GM21447 (cell line): ENCODE measurements around the gene ID3.

Source experiments
- ATAC-seq: cut with Tn5 transposase; IDR thresholded peaks from one replicate; pipeline ENCODE4 v1.9.1; 2021; ENCODE audit not compliant: unreplicated experiment

ID3 gene

DNA sequence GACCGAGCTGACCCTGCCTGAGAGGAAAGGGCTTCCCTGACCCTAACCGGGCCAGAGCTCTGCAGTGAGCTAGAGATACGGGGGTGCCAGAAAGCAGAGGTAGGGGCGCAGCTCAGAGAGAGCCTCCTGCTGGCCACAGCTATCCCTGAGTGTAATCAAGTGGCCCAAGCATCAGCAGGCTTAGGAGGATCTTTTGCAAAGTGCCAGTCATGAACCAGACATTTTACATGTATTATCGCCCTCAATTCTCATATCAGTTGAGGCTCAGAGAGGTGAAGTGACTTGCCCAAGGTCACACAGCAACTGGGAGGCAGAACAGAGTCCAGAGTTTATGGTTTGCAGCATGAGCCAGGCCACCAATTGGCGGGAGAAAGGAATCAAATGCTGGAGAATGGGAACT is 7.0 kb upstream of the ID3 start:
- ATAC-seq = no peak

DNA sequence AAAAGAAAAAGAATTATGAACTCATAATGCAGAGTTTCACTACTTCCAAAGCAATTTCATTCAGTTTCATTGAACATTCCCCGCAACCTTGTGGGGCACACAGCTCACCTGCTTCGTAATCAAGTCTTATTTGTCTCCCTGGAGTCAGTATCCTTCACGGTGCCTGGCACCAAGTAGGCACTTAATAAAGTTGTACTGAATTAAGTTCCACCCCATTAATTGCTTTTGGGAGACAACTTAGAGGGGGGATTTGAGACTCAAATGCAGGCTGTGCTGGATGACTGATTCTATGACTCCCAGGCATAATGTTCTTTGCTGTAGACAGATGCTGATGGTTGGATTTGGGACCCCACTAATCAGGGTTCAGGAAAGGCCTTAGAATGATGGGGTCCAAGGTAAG is 6.5 kb upstream of the ID3 start:
- no peak for ATAC-seq

DNA sequence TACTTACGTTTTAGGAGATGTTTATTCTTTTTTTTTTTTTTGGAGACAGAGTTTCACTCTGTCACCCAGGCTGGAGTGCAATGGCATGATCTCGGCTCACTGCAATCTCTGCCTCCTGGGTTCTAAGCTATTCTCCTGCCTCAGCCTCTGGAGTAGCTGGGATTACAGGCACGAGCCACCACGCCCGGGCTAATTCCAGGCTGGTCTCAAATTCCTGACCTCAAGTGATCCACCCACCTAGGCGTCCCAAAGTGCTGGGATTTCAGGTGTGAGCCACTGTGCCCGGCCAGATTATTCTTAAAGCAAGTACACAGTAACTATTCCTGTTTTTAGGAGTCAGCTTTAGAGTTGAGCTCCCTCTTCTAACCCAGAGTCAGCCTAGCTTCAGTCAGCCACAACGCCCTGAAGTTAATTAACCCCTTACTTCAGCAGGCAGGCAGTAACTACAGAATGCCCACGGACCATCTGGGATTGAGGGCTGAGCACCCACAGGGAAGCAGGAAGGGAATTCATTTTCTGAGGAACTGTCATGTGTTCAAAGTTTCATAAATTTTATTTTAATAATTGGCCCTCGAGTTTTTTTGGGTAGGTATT is 5.3 kb upstream of the ID3 start:
- no peak for ATAC-seq

DNA sequence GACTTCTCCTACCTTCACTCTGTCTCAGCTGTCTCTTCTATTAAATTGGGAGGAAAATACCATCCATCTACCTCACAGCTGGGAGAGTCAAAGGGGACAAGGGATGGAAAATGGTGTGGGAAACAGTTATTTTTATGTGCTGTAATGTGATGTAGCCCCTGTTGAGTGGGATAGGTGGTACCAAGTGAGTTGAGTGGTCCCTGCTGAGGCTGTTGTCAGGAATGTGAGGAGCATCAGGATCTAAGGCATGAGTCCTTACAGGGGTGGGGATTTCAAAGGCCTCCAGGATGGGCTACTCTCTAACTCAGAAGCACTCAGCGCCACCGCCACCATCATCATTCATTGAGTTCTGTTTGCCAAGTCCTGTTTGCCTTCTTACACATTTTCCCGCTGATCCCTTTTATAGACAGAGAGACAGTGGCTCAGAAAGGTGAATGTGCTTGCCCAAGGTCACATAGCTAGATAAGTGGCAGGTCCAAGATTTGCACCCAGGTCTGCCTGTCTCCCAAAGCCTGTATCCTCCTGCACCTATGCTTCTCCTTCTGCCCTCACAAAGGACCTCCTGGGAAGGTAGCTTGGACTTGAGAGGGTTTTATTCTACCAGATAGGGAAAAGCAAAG is 4.6 kb upstream of the ID3 start:
- no peak for ATAC-seq

DNA sequence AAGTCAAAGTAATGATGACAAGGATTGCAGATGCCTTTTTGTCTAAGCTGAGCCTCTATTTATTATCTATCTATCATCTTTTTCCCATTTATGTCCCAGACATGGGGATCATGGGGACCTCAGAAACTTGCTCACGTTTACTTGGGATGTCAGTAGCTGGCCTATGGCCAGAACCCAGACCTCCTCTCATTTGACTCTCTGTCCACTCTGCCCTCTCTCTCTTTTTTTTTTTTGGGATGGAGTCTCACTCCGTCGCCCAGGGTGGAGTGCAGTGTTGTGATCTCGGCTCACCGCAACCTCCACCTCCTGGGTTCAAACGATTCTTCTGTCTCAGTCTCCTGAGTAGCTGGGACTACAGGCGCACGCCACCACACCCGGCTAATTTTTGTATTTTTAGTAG is 3.7 kb upstream of the ID3 start:
- no peak for ATAC-seq

DNA sequence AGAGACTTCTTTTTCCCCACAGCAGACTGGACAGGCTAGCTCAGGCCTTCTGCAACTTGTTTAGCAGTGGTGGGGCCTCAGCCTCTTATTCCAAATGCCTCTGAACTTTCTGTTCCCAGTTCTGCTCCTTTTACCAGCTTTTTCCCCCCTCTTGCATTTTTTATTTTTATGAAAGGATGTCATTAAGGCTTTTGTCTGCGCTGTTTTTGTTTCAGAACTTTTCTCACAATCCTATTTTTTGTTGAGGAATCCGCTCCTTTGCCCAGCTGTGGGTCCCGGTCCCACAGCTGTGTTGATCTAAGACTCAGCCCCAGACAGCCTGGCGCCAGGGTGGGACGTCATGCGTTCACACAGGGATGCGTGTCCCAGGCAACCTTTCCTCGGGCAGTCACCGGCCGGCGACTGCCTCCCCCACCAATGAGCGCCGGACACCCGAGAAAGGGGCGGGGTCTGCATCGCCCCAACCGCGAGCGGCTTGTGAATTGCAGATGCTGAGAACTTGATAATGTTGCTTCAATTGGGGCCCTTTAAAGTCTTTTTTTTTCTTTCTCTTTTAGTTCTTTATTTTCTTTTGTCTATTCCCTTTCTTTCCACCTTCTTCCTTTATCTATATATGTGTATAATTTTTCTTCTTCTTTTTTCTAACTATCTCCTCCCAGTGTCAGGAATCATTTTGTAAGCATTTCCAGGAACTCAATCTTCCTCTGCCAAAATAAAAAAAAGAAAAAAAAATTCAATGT is 3.0 kb upstream of the ID3 start:
- no peak for ATAC-seq

DNA sequence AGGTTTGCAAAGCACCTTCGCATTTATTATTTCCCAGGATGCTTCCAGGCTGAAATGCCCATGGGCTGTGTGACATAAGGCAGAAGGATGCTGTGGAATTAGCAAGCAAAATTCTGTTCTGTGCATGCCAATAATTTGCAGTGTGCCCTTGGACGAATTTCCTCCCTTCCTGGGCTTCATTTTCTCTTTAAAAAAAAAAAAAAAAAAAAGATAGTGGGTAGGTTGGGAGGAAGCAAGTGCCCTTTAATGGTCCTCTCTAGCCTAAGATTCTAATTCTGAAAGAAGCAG is 2.5 kb upstream of the ID3 start:
- ATAC-seq = no peak

DNA sequence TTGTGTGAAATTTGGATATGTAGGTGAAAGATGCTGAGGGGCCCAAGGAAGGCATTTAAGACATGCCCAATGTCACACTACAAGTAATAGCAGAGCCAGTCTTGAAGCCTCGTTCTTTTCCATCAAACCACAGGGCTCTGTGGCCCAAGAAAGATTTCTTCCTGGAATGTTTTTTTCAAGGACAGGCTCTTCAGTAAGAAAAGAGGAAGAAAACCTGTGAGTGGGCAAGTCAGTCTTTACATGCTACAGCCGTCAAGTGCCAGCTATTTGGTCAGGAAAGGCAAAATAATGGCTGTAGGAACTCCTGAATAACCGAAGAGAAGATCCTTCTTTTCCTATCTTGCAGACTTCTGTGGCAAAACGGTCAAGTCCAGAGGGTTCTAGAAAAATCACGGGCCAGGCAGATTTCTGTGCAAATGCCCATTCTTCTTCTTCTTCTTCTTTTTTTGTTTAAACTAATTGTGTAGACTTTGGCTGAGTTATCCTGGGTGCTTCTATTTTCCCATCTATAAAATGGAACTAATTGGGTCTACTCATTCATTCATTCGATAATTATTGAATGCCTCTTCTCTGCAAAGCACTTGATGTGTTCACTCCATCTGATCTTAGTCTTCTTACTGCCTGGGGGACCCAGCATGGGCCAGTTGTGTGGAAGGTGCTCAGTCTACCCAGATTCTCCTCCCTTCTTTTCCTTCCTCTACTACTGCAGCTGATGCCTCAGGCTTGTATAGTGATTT is 1.9 kb upstream of the ID3 start:
- no peak for ATAC-seq

DNA sequence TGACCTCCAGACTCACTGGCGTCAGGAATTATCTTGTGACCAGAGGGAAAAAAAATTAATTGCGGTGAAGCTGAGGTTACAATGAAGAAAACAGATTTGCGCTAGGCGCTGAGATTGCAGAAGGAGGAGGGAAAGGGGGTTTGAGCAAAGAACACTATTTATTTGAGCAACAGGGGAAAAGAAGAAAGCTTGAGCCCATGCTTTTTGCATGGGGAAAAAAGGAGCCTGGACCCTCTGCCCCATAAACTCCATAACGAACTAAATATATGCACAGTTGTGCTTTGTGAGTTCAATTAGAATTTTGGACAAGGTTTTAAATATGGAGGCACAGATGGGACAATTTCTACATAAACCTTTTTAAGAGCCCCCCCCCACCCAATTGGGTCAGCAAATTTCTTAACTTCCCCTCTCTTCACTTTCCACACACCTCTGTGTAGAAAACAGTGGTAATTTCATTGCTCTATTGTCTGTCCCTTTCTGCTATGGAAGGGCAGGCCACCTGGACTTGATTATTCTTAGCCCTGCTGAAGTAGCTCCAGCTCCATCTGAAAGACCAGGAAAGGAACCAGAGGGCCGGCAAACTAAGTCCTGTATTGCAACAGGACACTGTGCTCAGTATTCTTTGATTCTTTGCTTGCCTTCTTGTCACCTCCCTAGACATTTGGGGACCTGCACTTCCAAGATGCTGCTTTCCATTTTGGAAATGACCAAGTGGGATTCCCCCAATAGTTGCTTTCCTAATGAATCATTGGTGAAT is 862 bp upstream of the ID3 start:
- no peak for ATAC-seq

DNA sequence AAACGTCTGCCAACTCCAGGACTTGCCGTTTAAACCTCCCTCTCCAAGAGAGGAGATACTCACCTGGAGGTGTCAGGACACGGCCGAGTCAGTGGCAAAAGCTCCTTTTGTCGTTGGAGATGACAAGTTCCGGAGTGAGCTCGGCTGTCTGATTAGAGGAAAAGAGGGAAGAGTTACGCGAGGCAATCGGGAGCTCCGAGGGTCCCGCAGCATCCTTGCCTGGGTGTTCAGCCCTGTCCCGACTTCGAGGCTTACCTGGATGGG is 497 bp downstream of the ID3 start:
- ATAC-seq = no peak

DNA sequence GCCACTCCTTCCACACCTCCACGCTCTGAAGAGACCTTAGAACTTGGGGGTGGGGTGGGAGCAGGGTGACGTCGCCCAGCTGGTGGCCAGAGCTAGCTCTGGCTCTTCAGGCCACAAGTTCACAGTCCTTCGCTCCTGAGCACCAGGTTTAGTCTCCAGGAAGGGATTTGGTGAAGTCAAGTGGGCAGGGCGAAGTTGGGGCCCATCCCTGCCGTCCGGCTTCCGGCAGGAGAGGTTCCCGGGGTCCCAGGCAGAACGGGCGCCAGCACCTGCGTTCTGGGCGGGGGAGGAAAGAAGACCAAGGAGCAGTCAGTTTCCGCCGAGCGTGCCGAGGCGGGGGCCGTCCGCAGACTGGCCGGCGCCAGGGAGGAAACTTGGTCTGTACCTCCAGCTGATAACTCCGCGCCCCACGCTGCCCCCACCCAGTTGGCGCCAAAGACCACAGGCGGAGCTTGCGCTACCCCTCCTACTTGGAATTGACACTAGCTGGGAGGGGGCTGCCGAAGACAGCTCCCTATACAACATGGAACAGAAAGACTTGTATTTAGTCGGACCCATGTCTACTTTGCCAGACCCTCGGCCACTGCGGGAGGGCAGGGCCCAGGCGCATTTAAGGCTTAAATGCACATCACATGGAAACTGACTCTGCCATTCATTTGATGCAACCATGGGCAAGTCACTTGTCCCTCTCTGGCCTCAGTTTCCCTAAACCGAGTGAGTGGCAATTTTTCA is 995 bp downstream of the ID3 start:
- no peak for ATAC-seq

DNA sequence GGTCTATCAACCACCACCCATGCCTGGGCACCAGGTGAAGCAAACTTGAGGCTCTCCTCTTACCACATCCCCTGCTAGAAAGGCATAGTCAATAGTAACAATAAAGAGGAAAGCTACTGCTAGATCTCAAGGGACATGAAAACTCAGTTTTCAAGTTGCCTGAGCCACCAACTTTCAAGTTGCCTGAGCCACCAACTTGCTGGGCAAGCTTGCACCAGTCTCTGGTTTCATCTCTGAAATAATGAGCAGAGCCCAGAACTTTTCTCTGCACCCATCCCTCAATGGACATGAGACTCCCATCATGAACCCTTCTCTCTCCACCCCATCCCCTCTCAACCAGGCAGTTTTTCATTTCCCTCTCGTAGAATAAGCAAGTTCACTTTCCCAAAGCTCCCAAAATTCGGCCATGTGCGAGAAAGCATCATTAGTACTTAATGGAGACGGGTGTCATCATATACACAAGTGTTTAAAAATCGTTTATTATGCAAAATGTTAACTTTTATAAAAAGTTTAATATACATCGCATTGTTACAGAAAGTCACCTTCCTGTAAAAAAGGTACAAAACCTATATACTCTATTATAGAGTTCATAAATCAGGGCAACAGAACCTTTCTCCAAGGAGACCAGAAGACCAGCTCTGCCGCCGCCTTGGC is 1.7 kb downstream of the ID3 start:
- no peak for ATAC-seq

DNA sequence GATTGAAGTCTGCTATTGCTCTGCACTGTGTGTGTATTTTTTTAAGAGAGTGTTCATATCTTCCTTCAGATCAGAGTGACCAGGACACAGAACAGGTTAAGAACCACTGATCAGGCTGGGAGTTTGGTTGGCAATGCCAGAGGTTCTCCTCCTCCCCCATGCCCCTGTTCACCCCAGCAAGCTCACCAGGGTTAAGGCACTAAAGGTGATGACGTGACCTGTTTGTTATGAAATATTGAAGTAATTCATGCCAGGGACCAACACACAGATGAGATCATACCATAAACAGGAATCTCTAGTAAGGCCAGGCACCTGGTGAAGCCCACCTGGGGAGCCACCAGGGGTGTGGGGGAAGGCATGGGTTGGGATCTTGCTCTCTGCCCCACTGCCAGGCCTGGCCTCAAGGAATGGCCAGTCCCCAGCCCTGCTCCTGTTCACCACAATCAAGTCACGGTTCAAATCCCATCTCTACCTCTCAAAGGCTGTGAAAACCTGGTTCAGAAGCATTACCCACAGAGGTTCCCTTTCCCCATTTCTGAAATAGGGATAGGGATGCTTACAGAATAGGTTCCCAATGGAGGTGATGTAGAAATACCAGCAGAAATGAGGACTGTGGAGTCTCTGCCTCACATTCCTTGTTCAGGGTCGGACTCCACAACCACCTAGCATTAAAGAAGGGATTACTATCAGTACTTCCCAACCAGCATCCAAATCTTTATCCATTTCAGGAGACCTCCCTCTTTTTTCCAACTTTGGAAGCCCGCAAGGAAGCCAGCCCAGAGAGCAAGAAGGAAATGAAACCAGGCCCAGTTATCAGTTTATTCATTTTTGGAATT is 2.4 kb downstream of the ID3 start:
- no peak for ATAC-seq

DNA sequence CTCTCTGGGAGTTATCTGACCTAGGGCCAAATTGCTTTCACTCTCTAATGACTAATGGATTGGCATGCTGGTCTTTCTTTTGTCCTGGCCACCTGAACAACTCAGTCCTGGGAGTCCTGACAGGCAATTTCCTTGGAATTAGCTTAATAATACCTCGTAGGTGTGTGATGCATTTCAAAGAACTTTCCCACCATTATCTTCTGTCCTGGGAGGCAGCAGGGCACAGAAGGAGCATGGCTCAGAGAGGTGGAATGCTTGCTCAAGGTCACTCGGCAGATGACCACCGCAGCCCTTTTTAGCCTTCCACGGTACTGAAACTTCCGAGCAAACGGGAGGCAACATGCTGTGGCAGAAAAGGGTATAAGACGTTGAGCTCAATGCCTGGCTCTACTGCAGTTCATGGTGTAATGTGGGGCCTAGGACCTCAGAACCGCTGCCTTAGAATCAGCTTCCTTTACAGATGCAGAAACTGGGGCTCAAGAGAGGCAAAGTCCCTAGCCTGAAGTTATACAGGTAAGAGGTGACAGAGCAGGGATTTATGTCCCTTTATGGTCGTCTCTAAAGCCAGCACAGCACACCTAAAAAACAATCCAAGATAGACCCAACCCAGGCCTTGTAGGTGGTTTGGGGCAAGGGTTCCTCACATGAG is 3.2 kb downstream of the ID3 start:
- ATAC-seq = no peak

DNA sequence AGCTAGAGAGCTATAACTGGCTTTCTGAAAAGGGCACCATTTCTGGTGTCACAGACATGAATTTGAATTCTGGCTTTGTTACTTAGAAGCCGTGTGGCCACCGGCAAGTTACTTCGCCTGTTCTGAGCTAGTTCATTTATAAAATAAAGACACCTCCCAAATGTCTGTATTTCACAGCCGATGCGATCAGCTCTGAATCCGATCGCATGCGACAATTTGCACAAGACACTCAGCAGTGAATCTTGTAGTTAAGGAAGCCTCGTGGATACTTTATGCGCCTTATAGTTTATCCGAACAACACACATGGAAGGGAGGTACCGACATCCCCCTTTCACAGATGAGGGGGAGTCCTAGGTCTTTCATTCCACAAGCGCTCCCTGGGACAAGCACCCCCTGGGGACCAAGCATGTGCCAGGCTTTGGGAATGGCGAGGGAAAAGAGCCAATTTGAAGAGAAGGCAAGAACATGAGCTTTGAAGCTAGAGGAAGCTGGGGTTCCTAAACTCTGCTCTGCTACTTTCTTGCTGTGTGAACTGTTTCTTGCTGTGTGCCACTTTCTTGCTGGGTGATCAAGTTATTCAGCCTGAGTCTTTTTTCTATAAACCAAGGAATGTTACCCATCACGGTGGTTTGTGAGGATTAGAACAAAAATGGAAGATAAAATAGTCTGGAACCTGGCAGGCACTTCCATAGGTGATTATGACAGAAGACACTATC is 3.9 kb downstream of the ID3 start:
- ATAC-seq = no peak

DNA sequence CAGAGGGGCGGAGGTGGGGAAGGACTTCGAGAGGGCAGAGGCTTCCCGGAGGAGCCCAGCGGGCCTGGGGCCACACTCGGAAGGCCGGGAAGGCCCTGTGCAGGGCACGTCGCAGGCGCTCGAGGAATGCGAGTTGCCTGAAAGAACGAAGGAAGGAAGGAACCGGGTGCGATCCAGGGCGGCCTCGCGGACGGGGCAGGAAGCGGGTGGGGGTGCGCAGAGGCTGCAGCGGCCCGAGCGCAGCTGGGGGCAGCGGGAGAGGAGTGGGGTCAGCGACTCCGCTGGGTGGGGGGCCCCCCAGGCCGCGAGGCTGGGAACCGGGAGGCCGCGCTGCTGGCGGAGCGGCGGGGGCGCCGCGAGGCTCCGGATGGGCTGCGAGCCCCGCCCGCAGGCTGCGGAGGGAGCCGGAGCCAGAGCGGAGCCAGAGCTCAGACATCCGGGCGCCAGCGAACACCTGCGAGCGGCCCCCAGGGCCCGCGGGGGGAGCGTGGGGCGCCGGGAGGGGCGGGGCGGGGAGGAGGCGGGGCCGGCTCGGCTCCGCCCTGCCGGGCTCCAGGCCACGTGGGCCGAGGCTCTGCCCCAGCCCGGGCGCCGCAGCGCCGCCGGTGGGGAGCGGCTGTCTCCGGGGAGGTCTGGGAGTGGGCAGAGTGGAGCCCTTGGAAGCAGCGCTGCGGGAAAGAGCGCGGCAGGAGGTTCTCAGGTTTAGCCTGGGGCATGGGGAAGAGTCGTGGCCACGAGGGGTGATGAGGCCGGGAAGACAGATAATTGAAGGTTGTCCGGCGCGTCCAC is 4.6 kb downstream of the ID3 start:
- peak; percentile 47 for ATAC-seq

DNA sequence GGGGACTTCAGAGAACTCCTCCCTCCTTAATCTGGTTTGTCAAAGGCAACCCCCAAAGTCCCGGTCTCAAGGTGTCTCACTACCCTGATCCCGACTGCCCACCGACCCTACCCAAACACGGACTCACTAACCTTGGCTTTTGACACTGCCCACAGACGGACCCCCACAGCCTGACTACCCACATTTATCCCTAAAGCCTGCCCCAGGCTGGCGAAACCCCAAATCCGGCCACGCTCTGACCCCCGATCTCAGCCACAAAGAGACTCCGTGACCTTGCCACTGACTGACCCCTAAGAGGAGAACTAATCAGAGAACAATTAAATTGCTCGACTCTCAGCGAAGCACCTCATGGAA is 5.2 kb downstream of the ID3 start:
- no peak for ATAC-seq
